ENCODE measurements around the gene PTPN4. TPM values are rescaled to one million over a fixed set of nuclear protein-coding genes. Genes with fewer than 3 reads are reported as not detected.

Gene PTPN4
- total and polyA plus RNA-seq, 2 donors from 2014 or later = 7.4 to 46.4 TPM

- Histone ChIP-seq H3K4me1 (ENCODE audit: control insufficient read depth in 2 of 3, insufficient read depth in 2 of 3, low read depth in 1 of 3, low read length in 3 of 3) (no peaks in the 10 kb centered on the region), H3K27ac (ENCODE audit: low read depth in 2 of 2, low read length in 2 of 2) (no peak overlapping the region), H3K27me3 (ENCODE audit: control insufficient read depth, insufficient read depth, low read length) (no peaks in the 10 kb centered on the region), H3K9ac (ENCODE audit: low read length in 3 of 3) (no peak overlapping the region), H3K36me3 (ENCODE audit: control insufficient read depth in 2 of 3, insufficient read depth in 3 of 3, low read length in 3 of 3) (no peaks in the 10 kb centered on the region), H3K9me3 (ENCODE audit: control insufficient read depth in 2 of 3, insufficient read depth in 1 of 3, low read length in 3 of 3) (no peaks in the 10 kb centered on the region), H3K4me3 (ENCODE audit: low read length in 3 of 3) (no peak overlapping the region)
- intact Hi-C loops (cut with DNase I) = no loop called here
- no peak for TF ChIP-seq CTCF (IDR thresholded peaks at IDR 0.05; ENCODE audit: borderline replicate concordance, extremely low read depth, insufficient read depth)
- FAIRE-seq (no peak), DNase-seq (no peak)
These were observed 20.0 kb upstream of the PTPN4 start for GRCh38 chr2:119739580-119740255.

GRCh38 chr2:119741001-119741400 is 18.7 kb upstream of the PTPN4 start:
- H3K27me3 ChIP-seq (ENCODE audit: control insufficient read depth, insufficient read depth, low read length) = no peaks in the 10 kb centered on the region
- no peak overlapping the region for H3K27ac ChIP-seq (ENCODE audit: low read depth in 2 of 2, low read length in 2 of 2)
- TF ChIP-seq CTCF (IDR thresholded peaks at IDR 0.05; ENCODE audit: borderline replicate concordance, extremely low read depth, insufficient read depth) = no peak
- FAIRE-seq (no peak), DNase-seq (no peak)
- H3K36me3 ChIP-seq (ENCODE audit: control insufficient read depth in 2 of 3, insufficient read depth in 3 of 3, low read length in 3 of 3) = no peaks in the 10 kb centered on the region
- intact Hi-C loops (cut with DNase I) = no loop called here
- H3K9me3 ChIP-seq (ENCODE audit: control insufficient read depth in 2 of 3, insufficient read depth in 1 of 3, low read length in 3 of 3) = no peaks in the 10 kb centered on the region
- H3K9ac ChIP-seq (ENCODE audit: low read length in 3 of 3) = no peak overlapping the region
- no peak overlapping the region for H3K4me3 ChIP-seq (ENCODE audit: low read length in 3 of 3)
- no peaks in the 10 kb centered on the region for H3K4me1 ChIP-seq (ENCODE audit: control insufficient read depth in 2 of 3, insufficient read depth in 2 of 3, low read depth in 1 of 3, low read length in 3 of 3)

- Histone ChIP-seq H3K27me3 (ENCODE audit: control insufficient read depth, insufficient read depth, low read length) (no peaks in the 10 kb centered on the region), H3K9me3 (ENCODE audit: control insufficient read depth in 2 of 3, insufficient read depth in 1 of 3, low read length in 3 of 3) (no peaks in the 10 kb centered on the region), H3K27ac (ENCODE audit: low read depth in 2 of 2, low read length in 2 of 2) (no peak overlapping the region), H3K4me3 (ENCODE audit: low read length in 3 of 3) (no peak overlapping the region), H3K36me3 (ENCODE audit: control insufficient read depth in 2 of 3, insufficient read depth in 3 of 3, low read length in 3 of 3) (no peaks in the 10 kb centered on the region), H3K9ac (ENCODE audit: low read length in 3 of 3) (no peak overlapping the region), H3K4me1 (ENCODE audit: control insufficient read depth in 2 of 3, insufficient read depth in 2 of 3, low read depth in 1 of 3, low read length in 3 of 3) (no peaks in the 10 kb centered on the region)
- intact Hi-C loops (cut with DNase I) = no loop called here
- DNase-seq = no peak
- no peak for FAIRE-seq
- TF ChIP-seq CTCF (IDR thresholded peaks at IDR 0.05; ENCODE audit: borderline replicate concordance, extremely low read depth, insufficient read depth) = no peak
These were observed 17.9 kb upstream of the PTPN4 start for GRCh38 chr2:119741868-119742267.

Measured in kidney (tissue), 14 donors.